Liver (tissue), 9 donors: ENCODE data around the gene MIEN1. TPM values are rescaled to one million over a fixed set of nuclear protein-coding genes. Genes with fewer than 3 reads are reported as not detected.

Experiments
- DNase-seq: peaks from one replicate; pipeline ENCODE4 v3.0.0-alpha.2; 2017; ENCODE audit warnings: low spot score
- H3K27ac ChIP-seq, 2 donors: one replicate each; pipeline ENCODE4 v1.7.0; 2013; ENCODE audit warnings: inconsistent platforms in 2 of 2, low read length in 2 of 2, control low read depth in 1 of 2, low read depth in 1 of 2, mild to moderate bottlenecking in 1 of 2
- H3K27me3 ChIP-seq, 4 donors: one replicate each; pipeline versions ENCODE4 v1.6.1 to v1.7.0; 2013; ENCODE audit warnings: low read length in 3 of 4, inconsistent platforms in 1 of 4, mild to moderate bottlenecking in 1 of 4, moderate library complexity in 1 of 4; ENCODE audit not compliant: control insufficient read depth in 4 of 4, insufficient read depth in 4 of 4
- H3K36me3 ChIP-seq, 4 donors: one replicate each; pipeline versions ENCODE4 v1.6.1 to v1.7.0; 2013; ENCODE audit warnings: low read length in 3 of 4, mild to moderate bottlenecking in 3 of 4, low read depth in 1 of 4, moderate library complexity in 1 of 4; ENCODE audit not compliant: control insufficient read depth in 4 of 4, insufficient read depth in 3 of 4
- H3K4me1 ChIP-seq, 4 donors: one replicate each; pipeline versions ENCODE4 v1.6.1 to v1.7.0; 2013; ENCODE audit warnings: low read length in 3 of 4, mild to moderate bottlenecking in 3 of 4, moderate library complexity in 1 of 4; ENCODE audit not compliant: control insufficient read depth in 4 of 4, insufficient read depth in 4 of 4
- H3K4me3 ChIP-seq, 3 donors: one replicate each; pipeline versions ENCODE4 v1.6.1 to v1.7.0; 2013; ENCODE audit warnings: low read length in 3 of 3, control low read depth in 1 of 3, low read depth in 1 of 3, mild to moderate bottlenecking in 1 of 3
- H3K9ac ChIP-seq, 2 donors: one replicate each; pipeline ENCODE4 v1.7.0; 2013; ENCODE audit warnings: low read length in 2 of 2, mild to moderate bottlenecking in 2 of 2, moderate library complexity in 2 of 2, control low read depth in 1 of 2, low read depth in 1 of 2
- H3K9me3 ChIP-seq, 4 donors: one replicate each; pipeline versions ENCODE4 v1.6.1 to v1.7.0; 2013; ENCODE audit warnings: low read length in 3 of 4; ENCODE audit not compliant: control insufficient read depth in 4 of 4
- ATF3 ChIP-seq: IDR thresholded peaks from 2 replicates; pipeline ENCODE4 v1.6.1; 2016; ENCODE audit warnings: antibody characterized with exemption
- EGR1 ChIP-seq, 2 donors: IDR thresholded peaks; 2 replicates each; pipeline ENCODE4 v1.6.1; 2016 to 2018; ENCODE audit warnings: antibody characterized with exemption in 2 of 2, low read depth in 2 of 2
- FOXA1 ChIP-seq: IDR thresholded peaks from 2 replicates; pipeline ENCODE4 v1.6.1; 2016; ENCODE audit warnings: antibody characterized with exemption
- GABPA ChIP-seq, 2 donors: IDR thresholded peaks in 1 of 2; conservative IDR thresholded peaks in 1 of 2; 2 replicates each; pipeline ENCODE4 v1.6.1; 2016; ENCODE audit warnings: antibody characterized with exemption in 2 of 2, mild to moderate bottlenecking in 1 of 2, moderate library complexity in 1 of 2
- HNF4A ChIP-seq, 2 donors: conservative IDR thresholded peaks; 2 replicates each; pipeline ENCODE4 v1.6.1; 2016; ENCODE audit warnings: antibody characterized with exemption in 2 of 2, mild to moderate bottlenecking in 2 of 2
- HNF4G ChIP-seq: IDR thresholded peaks from 2 replicates; pipeline ENCODE4 v1.6.1; 2016; ENCODE audit warnings: antibody characterized with exemption
- JUND ChIP-seq, 2 donors: IDR thresholded peaks; 2 replicates each; pipeline ENCODE4 v1.6.1; 2016; ENCODE audit warnings: antibody characterized with exemption in 2 of 2
- NR2F2 ChIP-seq: IDR thresholded peaks from 2 replicates; pipeline ENCODE4 v1.6.1; 2016; ENCODE audit warnings: antibody characterized with exemption
- RAD21 ChIP-seq, 2 donors: IDR thresholded peaks; 2 replicates each; pipeline ENCODE4 v1.6.1; 2016; ENCODE audit warnings: antibody characterized with exemption in 2 of 2, mild to moderate bottlenecking in 2 of 2
- RXRA ChIP-seq, 2 donors: IDR thresholded peaks; 2 replicates each; pipeline ENCODE4 v1.6.1; 2017 to 2018; ENCODE audit warnings: antibody characterized with exemption in 2 of 2, mild to moderate bottlenecking in 1 of 2
- SP1 ChIP-seq: IDR thresholded peaks from 2 replicates; pipeline ENCODE4 v1.6.1; 2018; ENCODE audit warnings: antibody characterized with exemption, mild to moderate bottlenecking
- TAF1 ChIP-seq: conservative IDR thresholded peaks from 2 replicates; pipeline ENCODE4 v1.6.1; 2016; ENCODE audit warnings: antibody characterized with exemption, mild to moderate bottlenecking
- YY1 ChIP-seq: IDR thresholded peaks from 2 replicates; pipeline ENCODE4 v1.6.1; 2016; ENCODE audit warnings: antibody characterized with exemption, mild to moderate bottlenecking
- WGBS: extraction: QIAGEN DNeasy Blood & Tissue Kit; methylation state at CpG from one replicate; pipeline ENCODE4 v1.1.7; 2013; 5-methylcytosine and 5-hydroxymethylcytosine counted together
- polyA plus RNA-seq, 2 donors: library from polyadenylated mRNA; stranded (reverse) in 1 of 2; unstranded in 1 of 2; fragments of 200-250 nt in 1 of 2; fragments of >200 nt in 1 of 2; fragmentation: Nextera tagmentation in 1 of 2; extraction: Ambion mirVana in 1 of 2; gene quantifications; one replicate each; pipeline versions ENCODE4 v1.2.1 to v1.2.3, GENCODE V29; 2013 to 2015
- total RNA-seq, 2 donors: library from RNA; depleted of rRNA; stranded (reverse); fragments of >200 nt; gene quantifications; one replicate each; pipeline ENCODE4 v1.2.3, GENCODE V29; 2014
- TF ChIP-seq, protein P1 (sequence below): fragments of 150-350 bp; IDR thresholded peaks from 2 replicates; pipeline ENCODE4 v1.5.1; 2017; ENCODE audit warnings: improper control_type of control experiment, low read depth, low read length; ENCODE audit not compliant: missing input control
- TF ChIP-seq, protein P2 (sequence below): IDR thresholded peaks from 2 replicates; pipeline ENCODE4 v1.6.1; 2016; ENCODE audit warnings: antibody characterized with exemption
- donor health status: healthy.
- donor health status: healthy.
- donor health status: healthy.
- donor health status: healthy.
- donor health status: healthy.

MIEN1 gene
- total and polyA plus RNA-seq, 4 donors = 11.1 to 99.0 (median 29.0) TPM

GRCh38 chr17:39687101-39687545 is 43.2 kb downstream of the MIEN1 start:
- no peaks in the 10 kb centered on the region for H3K9me3 ChIP-seq
- peak overlapping the region; percentile 77 to 99 (median 81) for H3K4me3 ChIP-seq
- peaks cover 3 to 25% (median 19%) of the 10 kb centered on the region in 4 donors for H3K4me1 ChIP-seq
- peaks cover 0 to 14% (median 5%) of the 10 kb centered on the region in 4 donors for H3K36me3 ChIP-seq
- no peak for DNase-seq
- H3K9ac ChIP-seq = peak overlapping the region in 1 of 2 donors; percentile 93
- no peak for TF ChIP-seq YY1
- no peak for TF ChIP-seq NR2F2
- TF ChIP-seq, protein P1, sequence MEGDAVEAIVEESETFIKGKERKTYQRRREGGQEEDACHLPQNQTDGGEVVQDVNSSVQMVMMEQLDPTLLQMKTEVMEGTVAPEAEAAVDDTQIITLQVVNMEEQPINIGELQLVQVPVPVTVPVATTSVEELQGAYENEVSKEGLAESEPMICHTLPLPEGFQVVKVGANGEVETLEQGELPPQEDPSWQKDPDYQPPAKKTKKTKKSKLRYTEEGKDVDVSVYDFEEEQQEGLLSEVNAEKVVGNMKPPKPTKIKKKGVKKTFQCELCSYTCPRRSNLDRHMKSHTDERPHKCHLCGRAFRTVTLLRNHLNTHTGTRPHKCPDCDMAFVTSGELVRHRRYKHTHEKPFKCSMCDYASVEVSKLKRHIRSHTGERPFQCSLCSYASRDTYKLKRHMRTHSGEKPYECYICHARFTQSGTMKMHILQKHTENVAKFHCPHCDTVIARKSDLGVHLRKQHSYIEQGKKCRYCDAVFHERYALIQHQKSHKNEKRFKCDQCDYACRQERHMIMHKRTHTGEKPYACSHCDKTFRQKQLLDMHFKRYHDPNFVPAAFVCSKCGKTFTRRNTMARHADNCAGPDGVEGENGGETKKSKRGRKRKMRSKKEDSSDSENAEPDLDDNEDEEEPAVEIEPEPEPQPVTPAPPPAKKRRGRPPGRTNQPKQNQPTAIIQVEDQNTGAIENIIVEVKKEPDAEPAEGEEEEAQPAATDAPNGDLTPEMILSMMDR = no peak
- peak; percentile 23 to 68 for TF ChIP-seq JUND (IDR thresholded peaks at IDR 0.05)
- TF ChIP-seq SP1 = peak; percentile 33
- peak; percentile 63 for TF ChIP-seq HNF4G
- TF ChIP-seq RXRA (IDR thresholded peaks at IDR 0.05) = peak; percentile 57 to 66
- TF ChIP-seq HNF4A (conservative IDR thresholded peaks at IDR 0.05) = peak; percentile 91 to 93
- TF ChIP-seq, protein P2, sequence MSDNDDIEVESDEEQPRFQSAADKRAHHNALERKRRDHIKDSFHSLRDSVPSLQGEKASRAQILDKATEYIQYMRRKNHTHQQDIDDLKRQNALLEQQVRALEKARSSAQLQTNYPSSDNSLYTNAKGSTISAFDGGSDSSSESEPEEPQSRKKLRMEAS = peak; percentile 46
- no peaks in the 10 kb centered on the region for H3K27me3 ChIP-seq
- WGBS = 22% methylated on average over 6 of the region's 6 CpGs
- H3K27ac ChIP-seq = peak overlapping the region; percentile 98

GRCh38 chr17:39684369-39685192 is 45.8 kb downstream of the MIEN1 start:
- no peak overlapping the region for H3K4me3 ChIP-seq
- H3K27me3 ChIP-seq = no peaks in the 10 kb centered on the region
- peaks cover 0 to 14% (median 4%) of the 10 kb centered on the region in 4 donors for H3K36me3 ChIP-seq
- WGBS = 96% methylated on average over 12 of the region's 12 CpGs
- H3K4me1 ChIP-seq = peaks cover 3 to 25% (median 20%) of the 10 kb centered on the region in 4 donors
- no peak for DNase-seq
- H3K9ac ChIP-seq = no peak overlapping the region
- no peak overlapping the region for H3K27ac ChIP-seq
- no peaks in the 10 kb centered on the region for H3K9me3 ChIP-seq
- TF ChIP-seq SP1 = no peak
- no peak for TF ChIP-seq HNF4G
- TF ChIP-seq YY1 = no peak
- TF ChIP-seq, protein P1 = no peak

DNA sequence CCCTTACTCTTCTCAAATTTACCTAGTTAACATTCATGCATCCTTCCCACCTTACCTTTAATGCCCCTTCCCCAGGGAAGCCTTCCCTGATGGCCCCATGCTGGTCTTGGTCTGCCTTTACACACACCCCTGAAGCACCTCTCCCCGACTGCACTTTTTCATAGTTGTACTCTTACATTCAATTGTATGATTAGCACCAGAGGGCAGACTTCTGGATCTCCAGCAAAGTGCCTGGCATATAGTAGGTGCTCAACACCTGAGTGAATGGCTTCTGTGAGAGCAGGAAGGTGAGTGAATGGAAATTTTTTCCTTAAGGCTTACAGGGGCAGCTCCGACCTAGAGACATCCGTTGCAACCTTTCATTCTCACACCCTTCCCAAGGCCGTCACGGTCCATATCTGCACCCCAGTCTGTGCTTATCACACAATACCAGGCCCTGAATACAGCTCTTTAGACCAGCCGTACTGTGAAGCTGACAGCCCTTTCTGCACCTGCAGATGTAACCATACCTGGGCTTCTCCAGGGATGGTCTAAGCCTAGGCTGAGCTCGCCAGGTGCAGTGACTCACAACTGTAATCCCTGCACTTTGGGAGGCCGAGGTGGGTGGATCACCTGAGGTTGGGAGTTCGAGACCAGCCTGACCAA is 46.9 kb downstream of the MIEN1 start:
- Histone ChIP-seq H3K27me3 (no peaks in the 10 kb centered on the region), H3K4me1 (peaks cover 0 to 16% (median 11%) of the 10 kb centered on the region in 4 donors), H3K4me3 (no peak overlapping the region), H3K9ac (no peak overlapping the region), H3K36me3 (peaks cover 0 to 14% (median 4%) of the 10 kb centered on the region in 4 donors), H3K9me3 (no peaks in the 10 kb centered on the region), H3K27ac (no peak overlapping the region)
- DNase-seq = no peak
- WGBS = 94% methylated on average over 9 of the region's 9 CpGs
- TF ChIP-seq EGR1 (IDR thresholded peaks at IDR 0.05; ENCODE audit: low read depth in 2 of 2) (no peak), ATF3 (no peak), JUND (IDR thresholded peaks at IDR 0.05) (no peak), NR2F2 (no peak), HNF4A (conservative IDR thresholded peaks at IDR 0.05) (no peak), RXRA (IDR thresholded peaks at IDR 0.05) (no peak), HNF4G (no peak), TAF1 (no peak), RAD21 (IDR thresholded peaks at IDR 0.05) (no peak), FOXA1 (no peak), GABPA (IDR thresholded peaks at IDR 0.05 in 1 of 2, conservative IDR thresholded peaks at IDR 0.05 in 1 of 2) (no peak)
- TF ChIP-seq, protein P1 = no peak
- TF ChIP-seq, protein P2 = no peak
